ENCODE measurements around the gene H2BK1. TPM values are rescaled to one million over a fixed set of nuclear protein-coding genes. Genes with fewer than 3 reads are reported as not detected.

H2BK1 gene
- not detected for polyA plus RNA-seq (ENCODE audit: insufficient read length in 4 of 4)

- no peak for DNase-seq (ENCODE audit: low read depth in 4 of 4, low spot score in 3 of 4)
Observed at GRCh38 chr7:151210087-151210854, at the start of gene H2BK1. H2BK1 (minus strand) TSS chr7:151210488; CDS start chr7:151210318, 170 bp downstream.

DNA sequence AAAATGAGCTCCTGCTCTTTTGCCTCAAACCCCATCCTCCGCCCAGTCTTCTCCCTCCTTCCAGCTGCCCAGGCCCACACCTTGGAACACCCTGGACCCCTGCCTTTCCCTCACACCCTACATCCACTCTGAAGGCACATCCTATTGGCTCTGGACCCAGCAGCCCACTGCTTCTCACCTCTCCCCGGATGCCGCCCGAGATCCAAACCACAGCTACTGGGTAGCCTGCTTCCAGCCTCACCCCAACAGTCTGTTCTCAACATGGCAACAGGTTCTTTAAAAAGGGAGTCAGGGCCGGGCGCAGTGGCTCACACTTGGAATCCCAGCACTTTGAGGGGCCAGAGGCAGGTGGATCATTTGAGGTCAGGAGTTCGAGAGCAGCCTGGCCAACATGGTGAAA, 47.7 kb upstream of the H2BK1 start:
- DNase-seq (ENCODE audit: low read depth in 4 of 4, low spot score in 3 of 4), result no peak

GRCh38 chr7:151256410-151257045, 46.2 kb upstream of the H2BK1 start:
- no peak for DNase-seq (ENCODE audit: low read depth in 4 of 4, low spot score in 3 of 4)

DNA sequence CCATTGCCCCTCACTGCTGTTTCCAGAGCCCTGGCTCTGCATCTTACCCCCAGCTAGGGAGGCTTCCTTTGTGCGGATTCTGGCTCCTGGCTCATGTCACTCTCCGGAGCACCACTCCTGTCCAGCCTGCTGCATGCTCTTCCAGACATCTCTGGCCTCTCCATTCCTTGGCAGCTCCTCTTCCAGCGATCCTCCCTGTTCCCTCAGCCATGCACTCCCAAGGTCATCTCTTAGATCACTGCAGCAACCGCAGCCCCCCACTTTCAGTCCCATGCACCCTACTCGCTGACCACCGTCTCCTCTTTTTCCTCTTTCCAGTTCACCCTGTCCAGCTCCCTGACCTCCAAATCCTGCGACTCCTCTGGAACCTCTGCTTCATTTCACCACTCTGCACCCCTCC, 45.1 kb upstream of the H2BK1 start:
- no peak for DNase-seq (ENCODE audit: low read depth in 4 of 4, low spot score in 3 of 4)

- DNase-seq (ENCODE audit: low read depth in 4 of 4, low spot score in 3 of 4), result no peak
Observed at GRCh38 chr7:151254851-151255250, 44.6 kb upstream of the H2BK1 start.

DNA sequence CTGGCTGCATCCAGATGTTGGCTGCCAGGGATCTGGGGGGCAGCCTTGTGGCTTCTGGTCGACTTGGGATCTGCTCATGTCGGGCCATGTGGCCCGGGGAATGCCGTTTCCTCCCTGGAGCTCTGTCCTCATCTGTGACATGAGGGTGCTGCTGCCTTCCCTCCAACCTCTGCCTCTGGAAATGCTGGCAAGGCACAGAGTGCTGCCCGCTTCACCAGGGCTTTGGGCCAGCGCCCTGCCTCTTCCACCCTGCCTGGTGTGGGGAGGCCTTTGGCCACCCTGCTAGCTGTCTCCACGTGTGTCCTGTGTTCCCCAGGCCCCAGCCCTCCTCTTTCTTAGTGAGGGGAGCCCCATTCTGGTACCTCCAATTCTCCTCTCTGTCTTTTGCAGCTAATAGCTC, 44.0 kb upstream of the H2BK1 start:
- no peak for DNase-seq (ENCODE audit: low read depth in 4 of 4, low spot score in 3 of 4)

DNA sequence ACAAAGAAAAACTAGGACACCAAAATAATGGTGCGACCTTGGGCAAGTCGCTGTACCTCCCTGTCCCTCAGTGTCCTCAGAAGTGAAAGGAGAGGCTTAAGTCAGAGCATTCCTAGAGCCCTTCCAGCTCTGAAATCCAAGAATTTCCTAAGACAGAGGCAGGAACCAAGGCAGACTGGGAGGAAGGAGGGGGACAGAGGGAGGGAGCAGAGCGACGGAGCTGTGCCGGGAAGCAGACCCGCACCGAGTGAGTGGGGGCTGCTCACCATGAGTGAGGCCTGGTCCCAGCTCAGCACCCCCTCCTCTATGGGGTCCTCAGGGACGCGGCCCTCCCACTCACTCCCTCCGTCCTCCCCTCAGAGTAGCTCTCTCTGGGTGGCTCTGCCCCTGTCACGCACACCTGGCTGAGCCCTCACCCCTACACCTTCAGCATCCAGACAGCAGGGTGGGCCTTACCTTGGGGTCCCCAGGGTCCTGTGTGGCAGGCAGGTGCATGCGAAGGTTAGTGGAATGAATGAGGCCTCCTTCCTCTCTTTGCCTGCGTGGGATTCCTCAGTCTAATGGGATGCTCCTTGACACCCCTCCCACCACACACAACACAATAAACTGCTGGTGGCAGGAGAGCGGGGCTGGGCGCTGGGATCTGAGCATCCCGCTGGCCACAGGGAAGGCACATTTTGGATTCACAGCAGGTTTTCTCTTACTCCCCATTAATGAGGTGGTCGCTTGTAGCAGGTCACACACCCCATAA, 42.8 kb upstream of the H2BK1 start:
- DNase-seq (ENCODE audit: low read depth in 4 of 4, low spot score in 3 of 4), result no peak

GRCh38 chr7:151252561-151252835, 42.2 kb upstream of the H2BK1 start:
- no peak for DNase-seq (ENCODE audit: low read depth in 4 of 4, low spot score in 3 of 4)

GRCh38 chr7:151251689-151252560, 41.6 kb upstream of the H2BK1 start:
- DNase-seq (ENCODE audit: low read depth in 4 of 4, low spot score in 3 of 4), result no peak

DNA sequence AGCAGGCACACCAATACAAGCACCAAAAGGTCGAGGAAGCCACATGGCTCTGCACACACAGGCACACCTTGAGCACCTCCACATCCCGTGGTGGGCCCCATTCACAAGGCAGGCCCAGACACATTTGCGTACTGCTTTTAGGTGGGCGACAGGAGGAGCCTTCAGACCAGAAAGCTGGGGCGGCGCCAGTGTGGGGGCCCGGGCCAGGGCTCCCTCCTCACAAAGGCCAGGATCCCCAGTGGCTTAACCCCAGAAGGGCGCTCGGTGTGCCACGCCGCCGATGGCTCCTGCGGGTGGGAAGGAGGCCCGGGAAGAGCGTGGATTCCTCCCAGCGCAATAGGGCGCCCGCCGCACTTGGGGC, 41.0 kb upstream of the H2BK1 start:
- DNase-seq (ENCODE audit: low read depth in 4 of 4, low spot score in 3 of 4), result no peak

DNA sequence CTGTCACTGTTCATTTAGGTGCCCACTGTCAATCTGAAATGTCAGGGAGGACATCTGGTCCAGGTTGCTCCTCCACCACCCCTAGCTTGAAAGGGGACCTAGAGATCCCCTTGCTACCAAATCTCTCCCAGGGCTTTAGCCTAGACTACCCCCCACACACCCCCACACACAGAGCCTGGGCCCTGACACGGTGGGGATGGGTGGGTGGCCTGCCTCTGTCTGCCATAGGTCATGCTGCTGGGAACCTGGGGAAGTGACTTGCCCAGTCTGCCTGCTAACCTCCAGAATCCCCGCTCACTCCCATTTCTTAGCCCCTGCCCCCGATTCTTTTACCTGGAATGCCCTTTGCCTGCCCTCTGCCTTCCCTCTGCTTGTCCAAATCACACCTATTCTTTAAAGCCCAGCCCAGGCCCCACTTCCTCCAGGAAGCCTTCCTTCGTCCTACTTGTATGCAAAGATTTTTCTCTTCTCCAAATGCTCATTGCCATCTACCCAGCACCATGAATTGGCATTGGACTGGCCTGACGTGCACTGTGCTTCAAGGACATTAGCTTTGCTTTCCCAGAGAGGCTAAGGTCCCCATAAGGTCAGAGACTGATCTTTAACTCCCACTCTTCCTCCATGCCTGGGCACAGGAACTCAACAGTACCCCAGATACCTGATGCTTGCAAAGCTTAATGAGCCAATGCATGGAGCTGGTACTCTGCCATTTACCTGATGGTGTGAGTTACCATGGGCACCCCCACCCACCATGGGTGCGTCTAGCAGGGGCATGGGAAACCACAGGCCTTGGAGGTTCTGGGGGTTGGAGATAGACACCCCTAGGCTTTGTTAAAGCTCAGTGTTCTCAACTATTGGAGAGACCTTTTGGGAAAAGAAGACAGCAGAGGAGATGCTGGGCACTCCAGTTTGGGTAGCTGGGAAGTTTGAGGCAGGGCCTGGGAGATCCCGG, 40.2 kb upstream of the H2BK1 start:
- no peak for DNase-seq (ENCODE audit: low read depth in 4 of 4, low spot score in 3 of 4)

GRCh38 chr7:151249732-151250072, 39.4 kb upstream of the H2BK1 start:
- no peak for DNase-seq (ENCODE audit: low read depth in 4 of 4, low spot score in 3 of 4)

DNA sequence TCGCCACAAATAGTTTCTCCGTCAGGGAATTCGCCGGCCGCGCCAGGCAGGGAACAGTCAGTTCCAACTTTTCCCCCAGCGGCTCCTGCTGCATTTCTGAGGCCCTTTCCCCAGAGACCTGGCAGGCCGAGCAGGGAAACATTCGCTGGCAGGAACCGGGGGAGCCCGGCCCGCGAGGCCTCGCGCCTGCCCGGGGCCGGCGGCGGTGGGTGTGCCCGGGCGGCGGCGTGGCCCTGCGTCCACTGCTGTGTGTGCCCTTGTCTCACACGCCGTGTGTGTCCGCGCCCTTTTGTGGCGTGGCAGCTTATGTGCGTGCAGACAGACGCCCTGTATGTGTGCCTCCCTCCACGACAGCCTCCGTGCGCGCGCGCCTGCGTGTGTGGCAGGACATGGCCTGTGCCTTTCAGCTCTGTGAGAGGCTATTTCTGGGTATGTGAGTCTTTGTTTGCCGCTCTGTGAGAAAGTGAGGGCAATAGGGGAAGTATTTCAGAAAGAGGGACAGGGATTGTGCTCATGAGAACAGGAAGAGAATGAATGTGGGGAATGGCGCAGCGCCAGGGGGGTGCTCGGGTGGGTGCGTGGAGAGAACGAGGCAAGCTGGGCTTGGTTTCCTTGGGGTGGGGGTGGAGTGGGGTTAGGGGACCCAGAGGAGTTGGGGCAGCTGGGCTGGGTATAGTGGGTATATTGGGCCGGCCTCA, 38.9 kb upstream of the H2BK1 start:
- DNase-seq (ENCODE audit: low read depth in 4 of 4, low spot score in 3 of 4), result no peak

DNA sequence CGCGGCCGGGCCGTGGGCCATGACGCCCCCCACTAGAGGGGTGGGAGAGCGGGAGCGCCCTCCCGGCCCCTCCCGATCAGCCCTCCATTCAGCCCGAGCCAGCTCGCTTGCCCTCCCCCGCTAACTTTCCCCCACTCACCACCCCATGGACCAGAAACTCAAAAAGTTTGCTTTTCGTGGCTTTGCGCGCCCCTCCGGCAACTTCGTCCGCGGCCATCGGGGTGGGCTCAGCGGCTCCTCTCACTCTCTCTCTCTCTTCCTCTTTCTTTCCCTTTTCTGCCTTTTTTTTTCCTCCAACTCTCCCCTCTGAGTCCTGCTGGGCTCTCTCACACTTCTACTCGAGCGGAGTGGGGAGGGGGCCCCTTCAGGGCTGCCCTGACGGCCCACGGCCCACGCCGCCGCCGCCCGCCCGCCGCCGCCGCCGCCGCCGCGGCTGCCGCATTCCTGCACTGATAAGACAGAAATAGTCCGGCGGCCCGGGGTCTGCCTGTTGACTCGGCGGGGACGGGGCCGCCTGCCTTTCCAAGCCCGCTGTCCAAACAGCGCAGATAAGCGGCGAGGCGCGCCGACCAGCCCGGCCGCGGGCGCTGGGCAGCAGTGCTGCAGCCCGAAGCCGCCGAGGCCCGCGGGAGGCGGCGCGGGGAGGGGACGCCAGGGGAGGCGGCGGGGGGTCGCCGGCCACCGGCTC, 38.2 kb upstream of the H2BK1 start, which contains the start of gene SMARCD3:
Gene SMARCD3, minus strand, starts transcription at position 349 of the 688 bp plus-strand sequence. Its CDS starts 132 bp downstream, at position 217.
- DNase-seq (ENCODE audit: low read depth in 4 of 4, low spot score in 3 of 4), result no peak

DNA sequence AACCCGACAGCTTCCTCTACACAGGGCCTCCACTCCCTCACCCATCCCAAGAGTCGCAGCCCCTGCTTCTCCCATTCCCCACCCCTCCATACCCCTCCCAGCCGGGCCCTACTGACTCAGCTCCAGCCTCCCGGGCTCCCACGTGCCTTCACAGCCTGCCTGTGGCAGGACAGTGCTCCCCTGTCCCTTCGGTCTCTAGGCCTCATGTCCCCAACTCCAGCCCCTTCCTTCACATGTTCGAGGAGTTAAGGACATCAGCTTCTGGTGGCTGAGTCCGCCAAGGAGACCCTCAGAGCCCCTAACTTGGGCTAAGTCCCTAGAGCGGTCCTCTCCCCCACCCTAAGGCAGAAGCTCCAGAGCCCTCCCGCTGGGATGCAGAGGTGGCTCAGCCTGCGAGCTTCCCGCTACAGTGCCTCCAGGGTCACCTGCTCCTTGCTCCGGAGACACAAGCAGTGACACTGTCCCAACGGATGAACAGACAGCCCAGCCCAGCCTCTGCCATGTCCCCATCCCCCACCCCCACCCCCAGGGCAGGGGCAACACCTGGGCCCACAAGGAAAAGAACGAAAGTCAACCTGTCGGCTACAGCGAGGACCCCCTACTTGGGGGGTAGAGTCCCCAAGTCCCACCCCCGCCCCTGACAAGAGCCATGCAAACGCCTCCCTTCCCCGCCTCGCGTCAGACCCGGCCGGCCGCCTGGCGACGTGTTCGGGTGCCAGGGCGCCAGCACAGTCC, 37.5 kb upstream of the H2BK1 start:
- no peak for DNase-seq (ENCODE audit: low read depth in 4 of 4, low spot score in 3 of 4)

DNA sequence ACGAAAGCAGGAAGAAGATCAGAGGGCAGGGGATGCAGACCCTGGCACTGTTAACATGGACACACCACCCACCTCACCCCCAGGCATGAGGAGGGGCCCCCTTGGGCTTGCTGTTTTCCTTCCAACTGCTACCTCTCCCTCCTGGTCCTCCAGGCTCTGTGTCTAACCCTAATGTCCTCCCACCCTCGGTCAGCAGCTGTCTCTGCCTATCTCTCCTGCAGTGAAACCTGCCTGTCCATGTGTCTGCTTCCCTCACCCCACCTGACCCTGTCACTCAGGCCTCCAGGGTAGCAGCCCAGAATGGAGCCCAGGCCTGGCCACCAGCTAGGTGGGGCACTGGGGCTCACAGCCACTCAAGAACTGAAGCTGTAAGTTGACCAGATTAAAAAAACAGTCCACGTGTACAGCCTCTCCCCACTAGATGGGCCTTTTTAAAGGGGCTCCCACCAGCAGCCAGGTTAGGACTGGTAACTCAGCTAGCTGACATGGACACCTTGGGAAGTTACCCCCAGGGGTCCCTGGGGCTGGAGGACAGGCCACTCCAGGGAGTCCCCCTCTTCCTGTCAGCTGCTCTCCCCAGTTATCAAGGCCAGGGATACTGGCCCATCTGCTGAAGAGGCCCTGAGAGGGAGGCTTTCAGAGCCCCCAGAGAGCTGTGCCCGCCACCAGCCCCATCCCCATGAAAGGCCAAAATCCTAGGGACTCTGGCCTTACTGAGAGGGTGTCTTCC, 36.7 kb upstream of the H2BK1 start:
- DNase-seq (ENCODE audit: low read depth in 4 of 4, low spot score in 3 of 4), result no peak

GRCh38 chr7:151246102-151246850, 36.0 kb upstream of the H2BK1 start:
- DNase-seq (ENCODE audit: low read depth in 4 of 4, low spot score in 3 of 4), result no peak
